ENCODE results near the gene FSTL4. TPM values are rescaled to one million over a fixed set of nuclear protein-coding genes. Genes with fewer than 3 reads are reported as not detected.

The FSTL4 gene
- total RNA-seq, 2 donors from 2014 or later = not detected

- Mint-ChIP-seq H3K36me3 (no peaks in the 10 kb centered on the region), H3K27ac (no peak overlapping the region), H3K9me3 (no peaks in the 10 kb centered on the region)
- DNase-seq (ENCODE audit: low spot score in 2 of 2) = no peak
- no peak for ATAC-seq
Observed at GRCh38 chr5:133323494-133324457, 288.6 kb downstream of the FSTL4 start.

GRCh38 chr5:133322743-133323142 lies 289.6 kb downstream of the FSTL4 start:
- Mint-ChIP-seq H3K27ac (no peak overlapping the region), H3K9me3 (no peaks in the 10 kb centered on the region), H3K36me3 (no peaks in the 10 kb centered on the region)
- DNase-seq (ENCODE audit: low spot score in 2 of 2) = no peak
- no peak for ATAC-seq

GRCh38 chr5:133321833-133322420 lies 290.4 kb downstream of the FSTL4 start:
- peak overlapping the region in 1 of 2 donors; percentile 84 for H3K27ac Mint-ChIP-seq
- DNase-seq (ENCODE audit: low spot score in 2 of 2) (no peak), ATAC-seq (peak; percentile 85 to 86)
- no peaks in the 10 kb centered on the region for H3K36me3 Mint-ChIP-seq
- H3K9me3 Mint-ChIP-seq = no peaks in the 10 kb centered on the region

GRCh38 chr5:133321286-133321832 lies 291.0 kb downstream of the FSTL4 start:
- Mint-ChIP-seq H3K9me3 (no peaks in the 10 kb centered on the region), H3K27ac (peak overlapping the region in 1 of 2 donors; percentile 81), H3K36me3 (no peaks in the 10 kb centered on the region)
- ATAC-seq = no peak
- DNase-seq (ENCODE audit: low spot score in 2 of 2) = no peak

GRCh38 chr5:133319905-133320520 lies 292.3 kb downstream of the FSTL4 start:
- H3K9me3 Mint-ChIP-seq = no peaks in the 10 kb centered on the region
- no peak for DNase-seq (ENCODE audit: low spot score in 2 of 2)
- no peaks in the 10 kb centered on the region for H3K36me3 Mint-ChIP-seq
- no peak for ATAC-seq
- H3K27ac Mint-ChIP-seq = peak overlapping the region; percentile 31 to 62

GRCh38 chr5:133319244-133319643 lies 293.1 kb downstream of the FSTL4 start:
- DNase-seq (ENCODE audit: low spot score in 2 of 2) = no peak
- no peak for ATAC-seq
- Mint-ChIP-seq H3K9me3 (no peaks in the 10 kb centered on the region), H3K36me3 (no peaks in the 10 kb centered on the region), H3K27ac (peak overlapping the region in 1 of 2 donors; percentile 7)

GRCh38 chr5:133317558-133317957 lies 294.8 kb downstream of the FSTL4 start:
- no peak for DNase-seq (ENCODE audit: low spot score in 2 of 2)
- ATAC-seq = no peak
- Mint-ChIP-seq H3K27ac (no peak overlapping the region), H3K36me3 (no peaks in the 10 kb centered on the region), H3K9me3 (no peaks in the 10 kb centered on the region)

- no peak for ATAC-seq
- no peaks in the 10 kb centered on the region for H3K36me3 Mint-ChIP-seq
- no peak overlapping the region for H3K27ac Mint-ChIP-seq
- H3K9me3 Mint-ChIP-seq = no peaks in the 10 kb centered on the region
- DNase-seq (ENCODE audit: low spot score in 2 of 2) = no peak
Observed at GRCh38 chr5:133316346-133317343, 295.7 kb downstream of the FSTL4 start.

GRCh38 chr5:133314086-133314485 lies 298.3 kb downstream of the FSTL4 start:
- H3K36me3 Mint-ChIP-seq = no peaks in the 10 kb centered on the region
- no peak overlapping the region for H3K27ac Mint-ChIP-seq
- ATAC-seq (no peak), DNase-seq (ENCODE audit: low spot score in 2 of 2) (no peak)
- H3K9me3 Mint-ChIP-seq = no peaks in the 10 kb centered on the region

GRCh38 chr5:133311176-133311575 lies 301.2 kb downstream of the FSTL4 start:
- Mint-ChIP-seq H3K27ac (no peak overlapping the region), H3K9me3 (no peaks in the 10 kb centered on the region), H3K36me3 (no peaks in the 10 kb centered on the region)
- no peak for DNase-seq (ENCODE audit: low spot score in 2 of 2)
- no peak for ATAC-seq

GRCh38 chr5:133309984-133310621 lies 302.2 kb downstream of the FSTL4 start:
- Mint-ChIP-seq H3K36me3 (no peaks in the 10 kb centered on the region), H3K9me3 (no peaks in the 10 kb centered on the region), H3K27ac (no peak overlapping the region)
- DNase-seq (ENCODE audit: low spot score in 2 of 2) (no peak), ATAC-seq (no peak)

GRCh38 chr5:133309166-133309795 lies 303.1 kb downstream of the FSTL4 start:
- DNase-seq (ENCODE audit: low spot score in 2 of 2) = no peak
- Mint-ChIP-seq H3K9me3 (no peaks in the 10 kb centered on the region), H3K27ac (no peak overlapping the region), H3K36me3 (no peaks in the 10 kb centered on the region)
- ATAC-seq = no peak

GRCh38 chr5:133307275-133307674 lies 305.1 kb downstream of the FSTL4 start:
- H3K9me3 Mint-ChIP-seq = no peaks in the 10 kb centered on the region
- DNase-seq (ENCODE audit: low spot score in 2 of 2) (no peak), ATAC-seq (no peak)
- no peak overlapping the region for H3K27ac Mint-ChIP-seq
- no peaks in the 10 kb centered on the region for H3K36me3 Mint-ChIP-seq

- no peak for ATAC-seq
- DNase-seq (ENCODE audit: low spot score in 2 of 2) = no peak
- no peak overlapping the region for H3K27ac Mint-ChIP-seq
- H3K36me3 Mint-ChIP-seq = no peaks in the 10 kb centered on the region
- no peaks in the 10 kb centered on the region for H3K9me3 Mint-ChIP-seq
Observed at GRCh38 chr5:133304707-133305216, 307.6 kb downstream of the FSTL4 start.

GRCh38 chr5:133304178-133304577 lies 308.2 kb downstream of the FSTL4 start:
- DNase-seq (ENCODE audit: low spot score in 2 of 2) (no peak), ATAC-seq (no peak)
- Mint-ChIP-seq H3K27ac (no peak overlapping the region), H3K36me3 (no peaks in the 10 kb centered on the region), H3K9me3 (no peaks in the 10 kb centered on the region)
